WTC11 (cell line): Measurements from ENCODE around the gene RFPL1. TPM values are rescaled to one million over a fixed set of nuclear protein-coding genes. Genes with fewer than 3 reads are reported as not detected.

Experiments
- ATAC-seq: fragments of 200-7000 bp; cut with Tn5 transposase; 2 replicates; pipeline ENCODE4 v1.10.0; 2021; ENCODE audit warnings: mild to moderate bottlenecking, moderate library complexity
- CTCF ChIA-PET: fragments of 300-600 bp; sonication (Branson Sonifier 250); formaldehyde crosslinking; loops from one replicate; lab custom pipeline; 2021; ENCODE audit warnings: antibody characterized with exemption; lab: Charles Lee
- POLR2A ChIA-PET: fragments of 350-600 bp; sonication (Branson Sonifier 250); formaldehyde crosslinking; loops from one replicate; lab custom pipeline; 2021; ENCODE audit warnings: antibody characterized with exemption; lab: Charles Lee
- DNase-seq: peaks from one replicate; pipeline ENCODE4 v3.0.0; 2021; ENCODE audit warnings: low spot score
- H3K27ac Mint-ChIP-seq: 2 replicates; pipeline ENCODE4 v1.8.0; 2021; ENCODE audit warnings: mixed read lengths
- H3K27me3 Mint-ChIP-seq: 2 replicates; pipeline ENCODE4 v1.8.0; 2021; ENCODE audit warnings: low read depth, mild to moderate bottlenecking, moderate library complexity, mixed read lengths
- H3K36me3 Mint-ChIP-seq: 2 replicates; pipeline ENCODE4 v1.8.0; 2021; ENCODE audit warnings: mixed read lengths
- H3K4me1 Mint-ChIP-seq: 2 replicates; pipeline ENCODE4 v1.8.0; 2022; ENCODE audit warnings: mixed read lengths
- H3K4me3 Mint-ChIP-seq: 2 replicates; pipeline ENCODE4 v1.8.0; 2021; ENCODE audit warnings: mild to moderate bottlenecking, moderate library complexity, mixed read lengths
- H3K9me3 Mint-ChIP-seq: 2 replicates; pipeline ENCODE4 v1.8.0; 2021; ENCODE audit warnings: mixed read lengths
- ATF2 ChIP-seq: sonication (generic); formaldehyde crosslinking; IDR thresholded peaks from 2 replicates; pipeline ENCODE4 v1.8.1; 2022; ENCODE audit warnings: low read depth, missing genetic modification reagents, borderline replicate concordance
- CBFB ChIP-seq: sonication (generic); formaldehyde crosslinking; IDR thresholded peaks from 2 replicates; pipeline ENCODE4 v1.8.1; 2022; ENCODE audit warnings: mild to moderate bottlenecking, low read depth, missing genetic modification reagents
- CREB1 ChIP-seq: sonication (generic); formaldehyde crosslinking; IDR thresholded peaks from 2 replicates; pipeline ENCODE4 v1.8.0; 2023; ENCODE audit warnings: mild to moderate bottlenecking, missing genetic modification reagents
- CTCF ChIP-seq: fragments of 200-600 bp; IDR thresholded peaks from 2 replicates; pipeline ENCODE4 v1.8.0; 2022; ENCODE audit warnings: antibody characterized with exemption
- E2F5 ChIP-seq: sonication (generic); formaldehyde crosslinking; IDR thresholded peaks from 2 replicates; pipeline ENCODE4 v1.8.1; 2022; ENCODE audit warnings: mild to moderate bottlenecking, moderate library complexity, missing genetic modification reagents
- GRHL2 ChIP-seq: fragments of 250-450 bp; sonication (Bioruptor Pico); IDR thresholded peaks from 2 replicates; pipeline ENCODE4 v1.8.0; 2022; ENCODE audit warnings: mild to moderate bottlenecking, moderate library complexity; ENCODE audit not compliant: insufficient replicate concordance, severe bottlenecking
- IRF1 ChIP-seq: sonication (generic); formaldehyde crosslinking; IDR thresholded peaks from 2 replicates; pipeline ENCODE4 v1.8.0; 2023; ENCODE audit warnings: missing genetic modification reagents
- KAT7 ChIP-seq: sonication (generic); formaldehyde crosslinking; IDR thresholded peaks from 2 replicates; pipeline ENCODE4 v1.8.1; 2023; ENCODE audit warnings: missing genetic modification reagents, mild to moderate bottlenecking, borderline replicate concordance
- MAX ChIP-seq: sonication (generic); formaldehyde crosslinking; IDR thresholded peaks from 2 replicates; pipeline ENCODE4 v1.8.0; 2022; ENCODE audit warnings: mild to moderate bottlenecking, missing genetic modification reagents
- MXD4 ChIP-seq: fragments of 250-450 bp; sonication (Bioruptor Pico); IDR thresholded peaks from 2 replicates; pipeline ENCODE4 v1.8.0; 2021; ENCODE audit warnings: mild to moderate bottlenecking, moderate library complexity, borderline replicate concordance
- OVOL2 ChIP-seq: fragments of 250-450 bp; sonication (Bioruptor Pico); IDR thresholded peaks from 2 replicates; pipeline ENCODE4 v1.9.0; 2021; ENCODE audit warnings: mild to moderate bottlenecking, borderline replicate concordance
- USF1 ChIP-seq: sonication (generic); formaldehyde crosslinking; IDR thresholded peaks from 2 replicates; pipeline ENCODE4 v1.8.0; 2022; ENCODE audit warnings: mild to moderate bottlenecking, missing genetic modification reagents
- ZBTB21 ChIP-seq: sonication (generic); formaldehyde crosslinking; IDR thresholded peaks from 2 replicates; pipeline ENCODE4 v1.8.1; 2023; ENCODE audit warnings: mild to moderate bottlenecking, missing genetic modification reagents, borderline replicate concordance
- ZNF219 ChIP-seq: sonication (generic); formaldehyde crosslinking; IDR thresholded peaks from 2 replicates; pipeline ENCODE4 v1.8.0; 2023; ENCODE audit warnings: missing genetic modification reagents, mild to moderate bottlenecking, borderline replicate concordance
- ZNF671 ChIP-seq: fragments of 250-450 bp; sonication (Bioruptor Pico); IDR thresholded peaks from 2 replicates; pipeline ENCODE4 v1.8.0; 2021; ENCODE audit warnings: mild to moderate bottlenecking
- total RNA-seq: library from RNA; stranded (reverse); gene quantifications from 3 replicates; pipeline ENCODE4 v1.2.3, GENCODE V29; 2021
- TF ChIP-seq, protein P1 (sequence below): fragments of 250-450 bp; sonication (Bioruptor Pico); IDR thresholded peaks from 2 replicates; pipeline ENCODE4 v1.9.0; 2021; ENCODE audit warnings: mild to moderate bottlenecking
- TF ChIP-seq, protein P2 (sequence below): sonication (generic); formaldehyde crosslinking; IDR thresholded peaks from 2 replicates; pipeline ENCODE4 v1.8.1; 2023; ENCODE audit warnings: mild to moderate bottlenecking, missing genetic modification reagents

The RFPL1 gene
- total RNA-seq, 1 experiment from 2014 or later = not detected

- TF ChIP-seq MXD4 (CRISPR knock-in tag) = no peak
- no peak for TF ChIP-seq GRHL2
- no peak for TF ChIP-seq MAX
- TF ChIP-seq, protein P1, sequence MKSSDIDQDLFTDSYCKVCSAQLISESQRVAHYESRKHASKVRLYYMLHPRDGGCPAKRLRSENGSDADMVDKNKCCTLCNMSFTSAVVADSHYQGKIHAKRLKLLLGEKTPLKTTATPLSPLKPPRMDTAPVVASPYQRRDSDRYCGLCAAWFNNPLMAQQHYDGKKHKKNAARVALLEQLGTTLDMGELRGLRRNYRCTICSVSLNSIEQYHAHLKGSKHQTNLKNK = no peak
- TF ChIP-seq KAT7 (CRISPR knock-in tag) = no peak
Measured at GRCh38 chr22:29443861-29444792, 5.7 kb downstream of the RFPL1 start (continued).

DNA sequence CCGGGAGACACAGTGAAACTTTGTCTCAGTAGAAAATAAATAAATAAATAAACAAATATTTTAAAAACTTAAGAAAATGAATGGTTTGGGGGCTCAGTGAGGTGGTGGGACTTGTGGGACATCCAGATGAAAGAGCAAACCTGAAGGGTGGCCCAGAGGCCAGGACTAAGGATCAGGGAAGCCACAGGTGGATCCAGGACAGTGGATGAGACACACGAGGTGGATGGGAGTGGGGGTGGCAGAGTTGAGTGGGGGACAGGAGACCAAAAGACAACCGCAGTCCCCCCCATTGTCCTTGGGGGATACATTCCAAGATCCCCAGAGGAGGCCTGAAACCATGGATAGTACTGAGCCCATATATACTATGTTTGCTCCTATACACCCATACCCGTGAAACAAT lies 7.1 kb downstream of the RFPL1 start:
- POLR2A ChIA-PET = no interaction called here
- Mint-ChIP-seq H3K9me3 (no peaks in the 10 kb centered on the region), H3K27ac (no peak overlapping the region), H3K4me3 (no peak overlapping the region), H3K27me3 (no peaks in the 10 kb centered on the region), H3K36me3 (no peaks in the 10 kb centered on the region), H3K4me1 (no peaks in the 10 kb centered on the region; the same call in 1 of the 2 replicates)
- CTCF ChIA-PET = no interaction called here
- DNase-seq (no peak), ATAC-seq (no peak)
- TF ChIP-seq ZNF671 (no peak), IRF1 (CRISPR knock-in tag) (no peak), E2F5 (CRISPR knock-in tag) (no peak), OVOL2 (CRISPR knock-in tag) (no peak), CBFB (CRISPR knock-in tag) (no peak), CREB1 (CRISPR knock-in tag) (no peak), ZNF219 (CRISPR knock-in tag) (no peak), ATF2 (CRISPR knock-in tag) (no peak), USF1 (CRISPR knock-in tag) (no peak), ZBTB21 (CRISPR knock-in tag) (no peak), CTCF (no peak)
- TF ChIP-seq, protein P2, sequence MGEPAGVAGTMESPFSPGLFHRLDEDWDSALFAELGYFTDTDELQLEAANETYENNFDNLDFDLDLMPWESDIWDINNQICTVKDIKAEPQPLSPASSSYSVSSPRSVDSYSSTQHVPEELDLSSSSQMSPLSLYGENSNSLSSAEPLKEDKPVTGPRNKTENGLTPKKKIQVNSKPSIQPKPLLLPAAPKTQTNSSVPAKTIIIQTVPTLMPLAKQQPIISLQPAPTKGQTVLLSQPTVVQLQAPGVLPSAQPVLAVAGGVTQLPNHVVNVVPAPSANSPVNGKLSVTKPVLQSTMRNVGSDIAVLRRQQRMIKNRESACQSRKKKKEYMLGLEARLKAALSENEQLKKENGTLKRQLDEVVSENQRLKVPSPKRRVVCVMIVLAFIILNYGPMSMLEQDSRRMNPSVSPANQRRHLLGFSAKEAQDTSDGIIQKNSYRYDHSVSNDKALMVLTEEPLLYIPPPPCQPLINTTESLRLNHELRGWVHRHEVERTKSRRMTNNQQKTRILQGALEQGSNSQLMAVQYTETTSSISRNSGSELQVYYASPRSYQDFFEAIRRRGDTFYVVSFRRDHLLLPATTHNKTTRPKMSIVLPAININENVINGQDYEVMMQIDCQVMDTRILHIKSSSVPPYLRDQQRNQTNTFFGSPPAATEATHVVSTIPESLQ = no peak
- TF ChIP-seq, all 79 proteins: peak for 0
